ENCODE results near the gene MEIOB. TPM values are rescaled to one million over a fixed set of nuclear protein-coding genes. Genes with fewer than 3 reads are reported as not detected.

MEIOB gene
- total RNA-seq, 1 donor from 2014 or later: not detected

DNA sequence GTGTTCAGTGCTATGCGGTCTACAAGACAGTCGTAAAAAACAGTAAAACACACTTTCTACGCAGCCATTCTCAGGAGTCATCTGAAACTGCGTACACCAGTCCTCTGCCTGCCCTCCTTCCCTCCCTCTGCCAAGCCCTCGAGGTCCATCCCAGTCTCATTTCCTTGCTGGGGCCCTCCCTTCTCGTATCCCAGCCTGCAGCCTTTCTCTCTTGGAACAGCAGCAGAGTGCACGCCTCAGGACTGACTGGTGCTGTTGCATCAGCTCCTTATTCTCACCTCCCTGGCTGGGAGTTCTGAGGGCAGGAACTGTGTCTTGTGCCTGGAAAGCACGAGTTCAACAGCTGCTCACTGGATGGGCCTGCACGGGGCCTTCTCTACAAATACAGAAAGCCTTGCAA, 32.4 kb downstream of the MEIOB start:
- no peak overlapping the region for H3K4me3 ChIP-seq
- DNase-seq: no peak
- H3K36me3 ChIP-seq: no peaks in the 10 kb centered on the region
- H3K27ac ChIP-seq (replicated peaks): no peak overlapping the region
- TF ChIP-seq, protein P1, sequence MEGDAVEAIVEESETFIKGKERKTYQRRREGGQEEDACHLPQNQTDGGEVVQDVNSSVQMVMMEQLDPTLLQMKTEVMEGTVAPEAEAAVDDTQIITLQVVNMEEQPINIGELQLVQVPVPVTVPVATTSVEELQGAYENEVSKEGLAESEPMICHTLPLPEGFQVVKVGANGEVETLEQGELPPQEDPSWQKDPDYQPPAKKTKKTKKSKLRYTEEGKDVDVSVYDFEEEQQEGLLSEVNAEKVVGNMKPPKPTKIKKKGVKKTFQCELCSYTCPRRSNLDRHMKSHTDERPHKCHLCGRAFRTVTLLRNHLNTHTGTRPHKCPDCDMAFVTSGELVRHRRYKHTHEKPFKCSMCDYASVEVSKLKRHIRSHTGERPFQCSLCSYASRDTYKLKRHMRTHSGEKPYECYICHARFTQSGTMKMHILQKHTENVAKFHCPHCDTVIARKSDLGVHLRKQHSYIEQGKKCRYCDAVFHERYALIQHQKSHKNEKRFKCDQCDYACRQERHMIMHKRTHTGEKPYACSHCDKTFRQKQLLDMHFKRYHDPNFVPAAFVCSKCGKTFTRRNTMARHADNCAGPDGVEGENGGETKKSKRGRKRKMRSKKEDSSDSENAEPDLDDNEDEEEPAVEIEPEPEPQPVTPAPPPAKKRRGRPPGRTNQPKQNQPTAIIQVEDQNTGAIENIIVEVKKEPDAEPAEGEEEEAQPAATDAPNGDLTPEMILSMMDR (IDR thresholded peaks at IDR 0.05; ENCODE audit: borderline replicate concordance): no peak
- no peaks in the 10 kb centered on the region for H3K27me3 ChIP-seq (ENCODE audit: low read depth)
- intact Hi-C loops (cut with micrococcal nuclease): no loop called here
- H3K4me1 ChIP-seq: no peaks in the 10 kb centered on the region
- H3K9me3 ChIP-seq (replicated peaks): no peaks in the 10 kb centered on the region

DNA sequence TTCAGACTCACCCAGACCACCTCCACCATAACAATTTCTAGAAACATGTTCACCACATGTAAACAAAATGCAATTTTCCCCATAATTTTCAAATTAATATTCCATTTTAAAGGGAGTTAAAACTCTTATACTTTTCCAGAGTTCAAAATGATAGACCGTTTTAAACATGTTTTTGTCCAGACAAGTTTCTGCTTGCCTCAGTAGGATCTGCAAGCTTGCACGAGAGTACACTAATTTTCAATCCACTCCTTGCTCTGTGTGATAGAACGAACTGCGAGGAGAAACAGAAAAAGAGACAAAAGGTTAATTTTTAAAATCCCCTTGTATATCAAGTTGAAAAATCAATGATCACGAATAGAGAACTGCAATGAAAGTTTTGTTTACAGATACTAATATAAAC, 37.9 kb downstream of the MEIOB start:
- Histone ChIP-seq H3K27me3 (ENCODE audit: low read depth) (no peaks in the 10 kb centered on the region), H3K4me1 (peaks cover 16% of the 10 kb centered on the region), H3K36me3 (peaks cover 13% of the 10 kb centered on the region), H3K27ac (replicated peaks) (no peak overlapping the region), H3K9me3 (replicated peaks) (no peaks in the 10 kb centered on the region), H3K4me3 (no peak overlapping the region)
- no peak for DNase-seq
- intact Hi-C loops (cut with micrococcal nuclease): no loop called here
- TF ChIP-seq, protein P1 (IDR thresholded peaks at IDR 0.05; ENCODE audit: borderline replicate concordance): no peak

DNA sequence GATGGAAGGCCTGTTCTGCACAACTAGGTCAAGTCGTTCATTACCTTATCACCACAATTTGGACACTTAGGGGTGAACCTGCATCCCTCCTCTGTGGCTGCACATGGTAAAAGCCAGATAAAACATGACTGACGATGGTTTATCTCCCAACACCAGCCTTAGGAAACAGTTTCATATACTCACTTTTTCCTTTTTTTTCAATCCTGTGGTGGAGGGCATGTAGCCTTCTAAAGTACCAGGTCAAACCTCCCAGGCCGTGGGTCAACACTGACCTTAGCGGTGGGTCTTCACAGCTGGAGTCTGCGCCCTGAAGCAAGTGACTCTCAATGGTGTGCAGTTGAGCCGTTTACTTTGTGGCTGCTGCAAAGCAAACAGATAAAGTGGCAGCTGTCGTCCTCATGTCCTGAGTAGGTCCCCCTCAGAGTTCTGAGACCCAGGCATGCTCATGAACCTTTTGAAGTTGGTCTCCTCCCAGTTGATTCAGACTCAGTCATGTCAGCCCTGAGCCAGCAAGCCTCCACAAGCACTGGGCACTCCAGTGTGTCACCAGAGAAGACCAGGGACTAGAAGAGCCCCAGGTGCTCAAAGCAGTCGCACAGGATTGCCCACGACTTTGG, 39.0 kb downstream of the MEIOB start:
- no peak overlapping the region for H3K27ac ChIP-seq (replicated peaks)
- H3K4me3 ChIP-seq: no peak overlapping the region
- no peak for DNase-seq
- TF ChIP-seq, protein P1 (IDR thresholded peaks at IDR 0.05; ENCODE audit: borderline replicate concordance): no peak
- intact Hi-C loops (cut with micrococcal nuclease): no loop called here
- peaks cover 13% of the 10 kb centered on the region for H3K36me3 ChIP-seq
- H3K27me3 ChIP-seq (ENCODE audit: low read depth): no peaks in the 10 kb centered on the region
- H3K4me1 ChIP-seq: peaks cover 27% of the 10 kb centered on the region
- no peaks in the 10 kb centered on the region for H3K9me3 ChIP-seq (replicated peaks)

DNA sequence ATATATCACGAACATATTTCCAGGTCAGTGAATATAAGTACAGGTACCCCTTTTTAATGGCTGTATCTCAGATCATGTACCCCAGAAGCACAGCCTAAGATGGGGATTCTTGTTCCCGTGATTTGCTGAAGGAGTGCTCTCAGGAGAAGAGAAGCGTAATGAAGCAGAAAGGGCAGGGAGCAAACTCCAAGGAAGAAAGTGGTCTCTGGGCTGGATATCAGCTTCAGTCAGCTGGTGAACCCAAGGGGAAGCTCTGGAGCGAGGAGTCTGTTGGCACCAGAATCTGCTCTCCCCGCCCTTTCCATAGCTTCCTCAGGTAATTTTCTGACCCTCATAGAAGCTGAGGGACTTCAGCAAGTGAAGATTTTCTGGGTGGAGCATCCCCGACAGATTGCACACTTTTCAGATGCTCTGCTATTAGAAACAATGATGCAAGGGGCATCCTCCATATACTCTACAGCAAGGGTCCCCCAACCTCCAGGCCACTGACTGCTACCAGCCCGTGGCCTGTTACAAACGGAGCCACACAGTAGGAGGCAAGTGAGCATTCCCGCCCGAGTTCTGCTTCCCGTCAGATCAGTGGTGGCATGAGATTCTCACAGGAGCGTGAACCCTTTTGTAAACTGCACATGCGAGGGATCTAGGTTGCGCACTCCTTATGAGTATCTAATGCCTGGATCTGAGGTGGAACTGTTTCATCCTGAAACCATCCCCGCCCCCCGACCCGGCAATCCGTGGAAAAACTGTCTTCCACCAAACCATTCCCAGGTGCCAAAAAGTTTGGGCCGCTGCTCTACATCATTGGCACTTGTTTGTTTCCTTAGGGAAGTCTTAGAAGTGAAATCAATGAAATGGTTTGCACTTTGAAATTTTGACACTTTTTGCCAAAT, 40.5 kb downstream of the MEIOB start:
- intact Hi-C loops (cut with micrococcal nuclease): no loop called here
- no peaks in the 10 kb centered on the region for H3K9me3 ChIP-seq (replicated peaks)
- H3K4me3 ChIP-seq: no peak overlapping the region
- H3K27ac ChIP-seq (replicated peaks): no peak overlapping the region
- H3K36me3 ChIP-seq: peaks cover 13% of the 10 kb centered on the region
- TF ChIP-seq, protein P1 (IDR thresholded peaks at IDR 0.05; ENCODE audit: borderline replicate concordance): no peak
- H3K27me3 ChIP-seq (ENCODE audit: low read depth): no peaks in the 10 kb centered on the region
- DNase-seq: no peak
- H3K4me1 ChIP-seq: peaks cover 40% of the 10 kb centered on the region

DNA sequence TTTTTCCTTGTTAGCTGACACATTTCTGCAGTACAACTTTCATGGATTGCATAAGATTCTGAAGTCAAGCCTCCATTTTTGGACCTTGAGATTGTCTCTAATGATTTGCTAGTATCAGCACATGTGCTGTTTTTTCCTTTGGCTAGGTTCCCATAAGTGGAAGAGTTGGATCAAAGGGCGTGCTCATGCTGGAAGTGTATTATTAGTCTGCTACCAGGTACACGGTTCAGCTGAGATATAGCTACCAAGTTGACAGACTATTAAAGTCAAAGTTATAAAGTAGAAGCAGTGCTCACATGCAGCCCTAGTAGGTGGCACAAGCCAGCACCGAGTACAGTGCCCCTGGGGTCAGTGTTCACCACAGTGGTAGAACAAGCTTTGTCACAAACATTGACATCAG, 41.8 kb downstream of the MEIOB start:
- Histone ChIP-seq H3K36me3 (peaks cover 13% of the 10 kb centered on the region), H3K27me3 (ENCODE audit: low read depth) (no peaks in the 10 kb centered on the region), H3K27ac (replicated peaks) (no peak overlapping the region), H3K9me3 (replicated peaks) (no peaks in the 10 kb centered on the region), H3K4me1 (peaks cover 48% of the 10 kb centered on the region), H3K4me3 (no peak overlapping the region)
- no peak for DNase-seq
- intact Hi-C loops (cut with micrococcal nuclease): no loop called here
- TF ChIP-seq, protein P1 (IDR thresholded peaks at IDR 0.05; ENCODE audit: borderline replicate concordance): no peak
